GM12878 (cell line): ENCODE results near the gene ABCG2. TPM values are rescaled to one million over a fixed set of nuclear protein-coding genes. Genes with fewer than 3 reads are reported as not detected.

Experiments
- ATAC-seq: fragments of 200-7000 bp; cut with Tn5 transposase; 3 replicates; pipeline ENCODE4 v1.9.1; 2020; ENCODE audit warnings: mild to moderate bottlenecking, moderate library complexity
- BruUV-seq: library from RNA; stranded (reverse); fragments of 400-500 nt; replicated peaks from 2 replicates; lab custom pipeline; 2021; lab: Mats Ljungman, UMichigan
- CTCF ChIA-PET: fragments of 300-600 bp; sonication (Branson Sonifier 250); formaldehyde crosslinking; extraction: SDS; loops from one replicate; lab custom pipeline; 2021; ENCODE audit warnings: inconsistent platforms; lab: Yijun Ruan, JAX
- POLR2A ChIA-PET: fragments of 350-600 bp; formaldehyde crosslinking; extraction: SDS; loops from one replicate; lab custom pipeline; 2021; ENCODE audit warnings: inconsistent platforms; lab: Charles Lee
- RAD21 ChIA-PET: fragments of 300-600 bp; sonication (Branson Sonifier 250); formaldehyde crosslinking; loops from one replicate; lab custom pipeline; 2023; ENCODE audit warnings: antibody characterized with exemption; ENCODE audit not compliant: unreplicated experiment; lab: Charles Lee
- SMC1A ChIA-PET: fragments of 300-600 bp; sonication (Branson Sonifier 250); formaldehyde crosslinking; loops from one replicate; lab custom pipeline; 2023; ENCODE audit not compliant: unreplicated experiment, uncharacterized antibody; lab: Charles Lee
- DNase-seq: peaks from one replicate; pipeline ENCODE4 v3.0.0-alpha.2; 2011; ENCODE audit warnings: low read depth, low spot score
- FAIRE-seq: peaks from 3 replicates; lab custom pipeline; 2011; peaks lifted over from hg19 to GRCh38; lab: Jason Lieb, UNC
- H2AFZ ChIP-seq: 2 replicates; pipeline ENCODE4 v1.6.0; 2011; ENCODE audit warnings: low read depth, low read length, control low read depth; ENCODE audit not compliant: control insufficient read depth
- H3K27ac ChIP-seq: 2 replicates; pipeline ENCODE4 v1.5.1; 2011; ENCODE audit warnings: control low read depth; ENCODE audit not compliant: control insufficient read depth, insufficient read depth
- H3K27me3 ChIP-seq, 2 experiments: replicated peaks in 1 of 2; 2 replicates each; pipeline versions ENCODE4 v1.6.0 to v1.6.1; 2011; ENCODE audit warnings: low read length in 1 of 2; ENCODE audit not compliant: control insufficient read depth in 2 of 2, insufficient read depth in 2 of 2
- H3K36me3 ChIP-seq, 2 experiments: 2 replicates each; pipeline ENCODE4 v1.5.1; 2011; ENCODE audit warnings: low read length in 1 of 2; ENCODE audit not compliant: control insufficient read depth in 2 of 2, insufficient read depth in 2 of 2
- H3K4me1 ChIP-seq: 2 replicates; pipeline ENCODE4 v1.6.1; 2011; ENCODE audit warnings: mild to moderate bottlenecking, low read length, moderate library complexity, mixed read lengths; ENCODE audit not compliant: control insufficient read depth, insufficient read depth
- H3K4me2 ChIP-seq: 2 replicates; pipeline ENCODE4 v1.6.0; 2011; ENCODE audit warnings: control low read depth; ENCODE audit not compliant: control insufficient read depth, insufficient read depth
- H3K4me3 ChIP-seq: fragments of 200-600 bp; sonication (generic); 2 replicates; pipeline ENCODE4 v1.5.1; 2016
- H3K79me2 ChIP-seq: 2 replicates; pipeline ENCODE4 v1.6.0; 2011; ENCODE audit warnings: low read length; ENCODE audit not compliant: control insufficient read depth, insufficient read depth
- H3K9ac ChIP-seq: 2 replicates; pipeline ENCODE4 v1.8.0; 2011; ENCODE audit warnings: low read length, control low read depth, mixed read lengths; ENCODE audit not compliant: control insufficient read depth, insufficient read depth
- H3K9me3 ChIP-seq: replicated peaks from 3 replicates; pipeline ENCODE4 v1.5.1; 2011; ENCODE audit warnings: mild to moderate bottlenecking, low read length; ENCODE audit not compliant: control insufficient read depth, insufficient read depth
- H4K20me1 ChIP-seq: 2 replicates; pipeline ENCODE4 v1.6.0; 2011; ENCODE audit not compliant: control insufficient read depth, insufficient read depth
- ELK1 ChIP-seq: IDR thresholded peaks from 2 replicates; pipeline ENCODE4 v1.6.1; 2012; ENCODE audit warnings: low read depth, low read length, improper control_type of control experiment
- FOXK2 ChIP-seq: fragments of 450-650 bp; IDR thresholded peaks from 2 replicates; pipeline ENCODE4 v1.6.1; 2017; ENCODE audit warnings: mild to moderate bottlenecking, moderate library complexity
- KDM1A ChIP-seq: fragments of 200-600 bp; sonication (generic); IDR thresholded peaks from 2 replicates; pipeline ENCODE4 v1.6.1; 2016; ENCODE audit warnings: borderline replicate concordance
- RELA ChIP-seq: fragments of 450-650 bp; IDR thresholded peaks from 2 replicates; pipeline ENCODE4 v1.8.0; 2014; ENCODE audit warnings: borderline replicate concordance; ENCODE audit not compliant: partially characterized antibody
- TCF3 ChIP-seq: IDR thresholded peaks from 2 replicates; pipeline ENCODE4 v1.6.1; 2012; ENCODE audit warnings: low read depth, mild to moderate bottlenecking, low read length, borderline replicate concordance; ENCODE audit not compliant: insufficient read depth
- WGBS: methylation state at CpG from one replicate; pipeline ENCODE4 v1.1.6; 2016; ENCODE audit warnings: low lambda C conversion rate; ENCODE audit not compliant: insufficient replicate concordance, insufficient coverage; ENCODE audit errors: missing lambda C conversion rate; 5-methylcytosine and 5-hydroxymethylcytosine counted together
- in situ Hi-C: fragments of 300-500 bp; cut with MboI; formaldehyde crosslinking; loops from 9 replicates; pipeline ENCODE4 v1.14.3; 2018; ENCODE audit warnings: mixed read lengths
- intact Hi-C: fragments of 100-400 bp; cut with micrococcal nuclease; formaldehyde crosslinking; loops from one replicate; pipeline ENCODE4 v1.14.2; 2022; ENCODE audit not compliant: unreplicated experiment
- polyA plus RNA-seq, 11 experiments: library from polyadenylated mRNA; depleted of rRNA in 4 of 11; unstranded in 6 of 11; stranded (reverse) in 5 of 11; fragments of >200 nt; fragmentation: Nextera tagmentation in 4 of 11; fragmentation: Illumina TruSeq in 1 of 11; extraction: Ambion mirVana in 4 of 11; extraction: Trizol in 1 of 11; gene quantifications; 1 replicate in 1 of 11; 2 replicates in 10 of 11; pipeline versions ENCODE4 v1.2.1 to v1.2.3, GENCODE V29; 2011 to 2016; ENCODE audit warnings: inconsistent platforms in 2 of 11, missing spikeins in 2 of 11, low read depth in 1 of 11
- total RNA-seq, 4 experiments: library from RNA; depleted of rRNA in 3 of 4; stranded (reverse); fragments of >200 nt in 3 of 4; fragmentation: Illumina TruSeq in 1 of 4; extraction: Trizol in 1 of 4; gene quantifications; 2 replicates each; pipeline versions ENCODE4 v1.2.1 to v1.2.3, GENCODE V29; 2013 to 2021
- TF ChIP-seq, protein P1 (sequence below): fragments of 450-650 bp; IDR thresholded peaks from 2 replicates; pipeline ENCODE4 v1.6.1; 2016; ENCODE audit warnings: mild to moderate bottlenecking

The ABCG2 gene
- total and polyA plus RNA-seq, 10 of the 15 experiments (the other 5 are each of a cell fraction or from before 2014, with no cell fraction given) = 0.03 to 0.06 (median 0.04) TPM; not detected in 7

DNA sequence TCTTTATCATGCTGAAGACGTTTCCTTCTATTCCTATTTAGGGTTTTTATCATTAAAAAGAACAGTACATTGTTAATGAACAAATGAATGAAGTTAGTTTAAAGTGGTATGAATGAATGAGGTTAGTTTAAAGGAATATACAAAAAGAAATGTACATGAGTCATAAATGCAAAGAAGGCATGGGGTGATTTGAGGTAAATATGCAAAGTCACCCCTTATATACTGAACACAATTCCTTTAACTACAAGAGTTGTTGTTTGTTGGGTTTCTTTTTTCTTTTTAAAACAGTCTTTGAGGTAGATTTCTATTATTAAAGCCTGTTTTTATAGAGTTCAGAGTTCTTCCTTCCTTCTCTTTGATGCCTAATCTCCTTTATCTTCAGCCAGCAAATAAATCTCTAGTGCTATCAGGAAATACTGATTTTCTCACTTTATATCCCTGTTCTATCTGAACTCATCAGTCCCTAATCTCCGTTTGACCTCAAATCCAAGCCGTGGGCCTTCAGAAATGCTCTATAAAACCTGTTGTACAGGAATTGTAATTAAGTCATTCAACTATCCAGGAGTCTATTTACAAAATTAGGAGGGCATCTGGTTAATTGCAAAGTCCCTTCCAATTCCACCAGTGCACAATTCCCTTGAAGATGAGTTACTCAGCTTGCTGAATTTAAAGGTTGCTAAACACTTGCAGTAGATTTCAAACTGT is 31.6 kb upstream of the ABCG2 start:
- no peak overlapping the region for H3K27ac ChIP-seq
- no peaks in the 10 kb centered on the region for H3K27me3 ChIP-seq
- no peaks in the 10 kb centered on the region for H3K36me3 ChIP-seq
- no TSS peak for BruUV-seq
- H3K4me1 ChIP-seq = no peaks in the 10 kb centered on the region
- ChIA-PET RAD21 (no interaction called here), CTCF (no interaction called here), POLR2A (no interaction called here), SMC1A (no interaction called here)
- intact Hi-C loops (no loop called here), in situ Hi-C loops (no loop called here)
- no peak overlapping the region for H3K9ac ChIP-seq
- no peaks in the 10 kb centered on the region for H4K20me1 ChIP-seq
- DNase-seq (no peak), FAIRE-seq (no peak), ATAC-seq (no peak)
- H2AFZ ChIP-seq = no peak overlapping the region
- 27% methylated on average over 3 of the region's 3 CpGs for WGBS
- no peaks in the 10 kb centered on the region for H3K9me3 ChIP-seq
- TF ChIP-seq RELA (no peak), KDM1A (no peak), TCF3 (no peak), ELK1 (no peak), FOXK2 (no peak)
- TF ChIP-seq, protein P1, sequence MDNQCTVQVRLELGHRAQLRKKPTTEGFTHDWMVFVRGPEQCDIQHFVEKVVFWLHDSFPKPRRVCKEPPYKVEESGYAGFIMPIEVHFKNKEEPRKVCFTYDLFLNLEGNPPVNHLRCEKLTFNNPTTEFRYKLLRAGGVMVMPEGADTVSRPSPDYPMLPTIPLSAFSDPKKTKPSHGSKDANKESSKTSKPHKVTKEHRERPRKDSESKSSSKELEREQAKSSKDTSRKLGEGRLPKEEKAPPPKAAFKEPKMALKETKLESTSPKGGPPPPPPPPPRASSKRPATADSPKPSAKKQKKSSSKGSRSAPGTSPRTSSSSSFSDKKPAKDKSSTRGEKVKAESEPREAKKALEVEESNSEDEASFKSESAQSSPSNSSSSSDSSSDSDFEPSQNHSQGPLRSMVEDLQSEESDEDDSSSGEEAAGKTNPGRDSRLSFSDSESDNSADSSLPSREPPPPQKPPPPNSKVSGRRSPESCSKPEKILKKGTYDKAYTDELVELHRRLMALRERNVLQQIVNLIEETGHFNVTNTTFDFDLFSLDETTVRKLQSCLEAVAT = no peak
- no peak overlapping the region for H3K4me2 ChIP-seq
- no peaks in the 10 kb centered on the region for H3K79me2 ChIP-seq
- no peak overlapping the region for H3K4me3 ChIP-seq
